Endothelial cell of umbilical vein (primary cell): Measurements from ENCODE around the gene RFESD. TPM values are rescaled to one million over a fixed set of nuclear protein-coding genes. Genes with fewer than 3 reads are reported as not detected.

Source experiments
- BruUV-seq: library from RNA; stranded (reverse); fragments of 400-500 nt; replicated peaks from 2 replicates; lab custom pipeline; 2021; lab: Mats Ljungman, UMichigan
- CTCF ChIA-PET: fragments of 300-600, 350-600 bp; sonication (Branson Sonifier 250); formaldehyde crosslinking; loops from one replicate; lab custom pipeline; 2021; ENCODE audit warnings: antibody characterized with exemption, inconsistent platforms; lab: Charles Lee
- POLR2A ChIA-PET: fragments of 300-600, 350-600 bp; sonication (Branson Sonifier 250); formaldehyde crosslinking; loops from one replicate; lab custom pipeline; 2021; ENCODE audit warnings: antibody characterized with exemption, inconsistent platforms; lab: Charles Lee
- DNase-seq: peaks from one replicate; pipeline ENCODE4 v3.0.0-alpha.2; 2011; ENCODE audit warnings: low read depth, low spot score
- FAIRE-seq: peaks from 2 replicates; lab custom pipeline; 2011; peaks lifted over from hg19 to GRCh38; lab: Jason Lieb, UNC
- H2AFZ ChIP-seq: 2 replicates; pipeline ENCODE4 v1.6.0; 2012; ENCODE audit warnings: low read depth, low read length, control low read depth, inconsistent platforms
- H3K27ac ChIP-seq: 2 replicates; pipeline ENCODE4 v1.5.1; 2011; ENCODE audit warnings: low read depth, mild to moderate bottlenecking, control low read depth, low read length, moderate library complexity; ENCODE audit not compliant: insufficient read depth
- H3K27me3 ChIP-seq, 2 experiments: 2 replicates each; pipeline versions ENCODE4 v1.6.0 to v1.6.1; 2011; ENCODE audit warnings: low read length in 2 of 2, mixed read lengths in 1 of 2; ENCODE audit not compliant: control insufficient read depth in 2 of 2, insufficient read depth in 2 of 2
- H3K36me3 ChIP-seq, 2 experiments: 2 replicates in 1 of 2; 3 replicates in 1 of 2; pipeline ENCODE4 v1.5.1; 2011; ENCODE audit warnings: low read length in 2 of 2, mild to moderate bottlenecking in 1 of 2, moderate library complexity in 1 of 2; ENCODE audit not compliant: control insufficient read depth in 2 of 2, insufficient read depth in 2 of 2; ENCODE audit errors: extremely low read depth in 1 of 2
- H3K4me1 ChIP-seq: 3 replicates; pipeline ENCODE4 v1.5.1; 2011; ENCODE audit warnings: mild to moderate bottlenecking, low read length; ENCODE audit not compliant: control insufficient read depth, insufficient read depth; ENCODE audit errors: extremely low read depth
- H3K4me2 ChIP-seq: 2 replicates; pipeline ENCODE4 v1.6.1; 2011; ENCODE audit warnings: low read length, control low read depth, mixed read lengths; ENCODE audit not compliant: insufficient read depth
- H3K4me3 ChIP-seq, 3 experiments: fragments of 200-600 bp in 1 of 3; sonication (generic), shearing (Covaris generic) in 1 of 3; replicated peaks in 1 of 3; 2 replicates each; pipeline ENCODE4 v1.5.1; 2011 to 2016; ENCODE audit warnings: control low read depth in 3 of 3, low read length in 3 of 3, mild to moderate bottlenecking in 2 of 3, inconsistent platforms in 1 of 3, low read depth in 1 of 3, moderate library complexity in 1 of 3; ENCODE audit not compliant: insufficient read depth in 1 of 3
- H3K79me2 ChIP-seq: 2 replicates; pipeline ENCODE4 v1.6.0; 2012; ENCODE audit warnings: low read length, inconsistent platforms; ENCODE audit not compliant: control insufficient read depth, insufficient read depth
- H3K9ac ChIP-seq: replicated peaks from 2 replicates; pipeline ENCODE3; 2011; ENCODE audit warnings: low read length, control low read depth; ENCODE audit not compliant: insufficient read depth; ENCODE audit errors: extremely low read depth
- H3K9me1 ChIP-seq: replicated peaks from 3 replicates; pipeline ENCODE4 v1.6.0; 2011; ENCODE audit warnings: mild to moderate bottlenecking, low read length; ENCODE audit not compliant: control insufficient read depth, insufficient read depth; ENCODE audit errors: extremely low read depth
- H3K9me3 ChIP-seq: replicated peaks from 2 replicates; pipeline ENCODE4 v1.5.1; 2012; ENCODE audit warnings: low read length, inconsistent platforms; ENCODE audit not compliant: control insufficient read depth, insufficient read depth
- H4K20me1 ChIP-seq: replicated peaks from 2 replicates; pipeline ENCODE3; 2011; ENCODE audit warnings: mild to moderate bottlenecking, low read length; ENCODE audit not compliant: control insufficient read depth, insufficient read depth; ENCODE audit errors: extremely low read depth
- EZH2 ChIP-seq: IDR thresholded peaks from 2 replicates; pipeline ENCODE4 v1.6.1; 2012; ENCODE audit warnings: borderline replicate concordance, low read depth, mild to moderate bottlenecking, moderate library complexity, low read length, inconsistent platforms; ENCODE audit not compliant: severe bottlenecking
- FOS ChIP-seq: IDR thresholded peaks from 2 replicates; pipeline ENCODE4 v1.6.1; 2011; ENCODE audit warnings: mild to moderate bottlenecking, low read length, moderate library complexity, borderline replicate concordance; ENCODE audit not compliant: insufficient read depth
- GATA2 ChIP-seq: IDR thresholded peaks from 2 replicates; pipeline ENCODE4 v1.7.0; 2011; ENCODE audit warnings: low read depth, mild to moderate bottlenecking, moderate library complexity, mixed read lengths, low read length; ENCODE audit not compliant: insufficient read length, insufficient read depth
- JUN ChIP-seq: IDR thresholded peaks from 2 replicates; pipeline ENCODE4 v1.6.1; 2011; ENCODE audit warnings: borderline replicate concordance, low read depth; ENCODE audit not compliant: insufficient read length, insufficient read depth
- MYC ChIP-seq: IDR thresholded peaks from one replicate; pipeline ENCODE4 v1.6.1; 2011; ENCODE audit warnings: mild to moderate bottlenecking, low read depth, low read length
- POLR2A ChIP-seq: IDR thresholded peaks from 2 replicates; pipeline ENCODE4 v1.6.1; 2012; ENCODE audit warnings: low read depth, mild to moderate bottlenecking, control low read depth, low read length
- POLR2AphosphoS5 ChIP-seq: IDR thresholded peaks from 2 replicates; pipeline ENCODE4 v1.6.1; 2012; ENCODE audit warnings: low read depth, mild to moderate bottlenecking, control low read depth, low read length, moderate library complexity; ENCODE audit not compliant: insufficient read depth
- dilution Hi-C: fragments of 300-500 bp; cut with MboI; formaldehyde crosslinking; loops from one replicate; pipeline ENCODE4 v1.15.0; 2019; ENCODE audit warnings: low sequenced_read_pairs; ENCODE audit not compliant: extremely low pct_ligation_motif_present
- intact Hi-C: fragments of 100-400 bp; cut with micrococcal nuclease; formaldehyde crosslinking; loops from one replicate; pipeline ENCODE4 v1.10.0; 2022
- polyA plus RNA-seq, 4 experiments: library from polyadenylated mRNA; depleted of rRNA in 3 of 4; stranded (reverse) in 3 of 4; unstranded in 1 of 4; fragments of >200 nt; gene quantifications; 2 replicates each; pipeline versions ENCODE4 v1.2.1 to v1.2.3, GENCODE V29; 2011 to 2012; ENCODE audit warnings: missing spikeins in 1 of 4
- total RNA-seq: library from RNA; stranded (reverse); gene quantifications from 2 replicates; pipeline ENCODE4 v1.2.3, GENCODE V29; 2021
- TF ChIP-seq, protein P1 (sequence below): IDR thresholded peaks from 2 replicates; pipeline ENCODE4 v1.6.1; 2011; ENCODE audit not compliant: insufficient read depth, insufficient read length
- TF ChIP-seq, protein P2 (sequence below), 2 donors: IDR thresholded peaks; 1 replicate in 1 of 2; 2 replicates in 1 of 2; pipeline ENCODE4 v1.5.1; 2011; ENCODE audit warnings: low read length in 2 of 2, mild to moderate bottlenecking in 2 of 2, moderate library complexity in 2 of 2, control low read depth in 1 of 2, inconsistent platforms in 1 of 2, low read depth in 1 of 2; ENCODE audit not compliant: insufficient read depth in 1 of 2; ENCODE audit errors: extremely low read depth in 1 of 2

The RFESD gene
- total and polyA plus RNA-seq, 2 donors (not counting 3 experiments of a cell fraction or from before 2014, with no cell fraction given): 0.88 to 2.0 TPM

DNA sequence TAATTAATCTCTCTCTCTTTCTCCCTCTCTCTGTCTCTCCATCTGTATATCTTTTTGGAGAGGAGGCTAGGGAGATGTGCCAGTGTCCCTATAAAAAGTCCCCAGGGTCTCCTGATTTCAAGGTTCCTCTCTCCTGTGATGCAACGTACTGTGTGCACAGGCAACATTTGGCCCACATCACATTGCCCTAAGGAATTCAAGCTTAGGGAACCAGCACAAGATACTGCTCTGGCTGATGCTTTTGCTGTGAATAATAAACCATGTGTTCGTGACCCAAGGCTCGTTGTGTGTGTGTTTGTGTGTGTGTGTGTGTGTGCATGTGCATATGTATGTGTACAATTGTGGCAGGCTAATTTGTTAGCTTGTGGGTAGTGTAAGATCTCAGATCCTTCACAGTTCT is 26.5 kb downstream of the RFESD start:
- DNase-seq: no peak
- H3K9ac ChIP-seq: no peak overlapping the region
- FAIRE-seq: no peak
- H3K4me2 ChIP-seq: no peak overlapping the region
- no peak for TF ChIP-seq GATA2
- TF ChIP-seq POLR2AphosphoS5: no peak
- TF ChIP-seq FOS: no peak
- TF ChIP-seq POLR2A: no peak
- no peak for TF ChIP-seq MYC
- TF ChIP-seq, protein P1, sequence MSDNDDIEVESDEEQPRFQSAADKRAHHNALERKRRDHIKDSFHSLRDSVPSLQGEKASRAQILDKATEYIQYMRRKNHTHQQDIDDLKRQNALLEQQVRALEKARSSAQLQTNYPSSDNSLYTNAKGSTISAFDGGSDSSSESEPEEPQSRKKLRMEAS: no peak
- TF ChIP-seq, protein P2, sequence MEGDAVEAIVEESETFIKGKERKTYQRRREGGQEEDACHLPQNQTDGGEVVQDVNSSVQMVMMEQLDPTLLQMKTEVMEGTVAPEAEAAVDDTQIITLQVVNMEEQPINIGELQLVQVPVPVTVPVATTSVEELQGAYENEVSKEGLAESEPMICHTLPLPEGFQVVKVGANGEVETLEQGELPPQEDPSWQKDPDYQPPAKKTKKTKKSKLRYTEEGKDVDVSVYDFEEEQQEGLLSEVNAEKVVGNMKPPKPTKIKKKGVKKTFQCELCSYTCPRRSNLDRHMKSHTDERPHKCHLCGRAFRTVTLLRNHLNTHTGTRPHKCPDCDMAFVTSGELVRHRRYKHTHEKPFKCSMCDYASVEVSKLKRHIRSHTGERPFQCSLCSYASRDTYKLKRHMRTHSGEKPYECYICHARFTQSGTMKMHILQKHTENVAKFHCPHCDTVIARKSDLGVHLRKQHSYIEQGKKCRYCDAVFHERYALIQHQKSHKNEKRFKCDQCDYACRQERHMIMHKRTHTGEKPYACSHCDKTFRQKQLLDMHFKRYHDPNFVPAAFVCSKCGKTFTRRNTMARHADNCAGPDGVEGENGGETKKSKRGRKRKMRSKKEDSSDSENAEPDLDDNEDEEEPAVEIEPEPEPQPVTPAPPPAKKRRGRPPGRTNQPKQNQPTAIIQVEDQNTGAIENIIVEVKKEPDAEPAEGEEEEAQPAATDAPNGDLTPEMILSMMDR (IDR thresholded peaks at IDR 0.05; ENCODE audit: extremely low read depth in 1 of 2, insufficient read depth in 1 of 2, low read depth in 1 of 2, low read length in 2 of 2): no peak
- no peak for TF ChIP-seq JUN
- no peak for TF ChIP-seq EZH2
- H3K4me1 ChIP-seq: peaks cover 20% of the 10 kb centered on the region
- no peaks in the 10 kb centered on the region for H3K36me3 ChIP-seq
- H3K79me2 ChIP-seq: no peaks in the 10 kb centered on the region
- no peak overlapping the region for H3K4me3 ChIP-seq
- no peaks in the 10 kb centered on the region for H3K27me3 ChIP-seq
- no peak overlapping the region for H3K27ac ChIP-seq
- H3K9me3 ChIP-seq: no peaks in the 10 kb centered on the region
- CTCF ChIA-PET: interaction anchor here (1.3 to 1.4 kb wide), 2 partner anchors 9 to 108 kb away, joined by 3 to 7 read pairs; no protein-coding TSS in a partner anchor
- intact Hi-C loops: no loop called here
- H3K9me1 ChIP-seq: no peaks in the 10 kb centered on the region
- no TSS peak for BruUV-seq
- H4K20me1 ChIP-seq: no peaks in the 10 kb centered on the region
- no peak overlapping the region for H2AFZ ChIP-seq
- dilution Hi-C loops: no loop called here
- POLR2A ChIA-PET: no interaction called here
